HepG2 (cell line): ENCODE results near the gene FNDC3B. TPM values are rescaled to one million over a fixed set of nuclear protein-coding genes. Genes with fewer than 3 reads are reported as not detected.

Experiments used
- ATAC-seq: fragments of 200-7000 bp; cut with Tn5 transposase; 3 replicates; pipeline ENCODE4 v1.9.1; 2020; ENCODE audit warnings: mild to moderate bottlenecking, moderate library complexity
- BruUV-seq: library from RNA; stranded (reverse); fragments of 400-500 nt; replicated peaks from 2 replicates; lab custom pipeline; 2021; lab: Mats Ljungman, UMichigan
- CTCF ChIA-PET: fragments of 300-600 bp; formaldehyde crosslinking; extraction: SDS; loops from one replicate; lab custom pipeline; 2021; ENCODE audit warnings: low total read pairs, inconsistent platforms, low intra/inter-chr PET ratio; lab: Yijun Ruan, JAX
- POLR2A ChIA-PET: fragments of 350-600 bp; sonication (Branson Sonifier 250); formaldehyde crosslinking; loops from one replicate; lab custom pipeline; 2020; ENCODE audit warnings: antibody characterized with exemption, inconsistent platforms; lab: Yijun Ruan, JAX
- DNase-seq: peaks from one replicate; pipeline ENCODE4 v3.0.0-alpha.2; 2015; ENCODE audit warnings: low spot score
- FAIRE-seq: peaks from 3 replicates; lab custom pipeline; 2011; peaks lifted over from hg19 to GRCh38; lab: Jason Lieb, UNC
- H2AFZ ChIP-seq: one replicate; pipeline ENCODE4 v1.6.1; 2011; ENCODE audit warnings: low read length, inconsistent platforms
- H3K27ac ChIP-seq: fragments of 300-600 bp; 3 replicates; pipeline ENCODE4 v1.8.0; 2011; ENCODE audit warnings: mixed run types, mild to moderate bottlenecking, mixed read lengths, low read length, inconsistent platforms; ENCODE audit not compliant: insufficient read depth; ENCODE audit errors: extremely low read length
- H3K27me3 ChIP-seq, 2 experiments: fragments of 200-600 bp in 1 of 2; 2 replicates in 1 of 2; 3 replicates in 1 of 2; pipeline versions ENCODE4 v1.6.0 to v1.8.0; 2011; ENCODE audit warnings: low read length in 2 of 2, mild to moderate bottlenecking in 2 of 2, moderate library complexity in 2 of 2, inconsistent platforms in 1 of 2; ENCODE audit not compliant: insufficient read depth in 2 of 2, control insufficient read depth in 1 of 2
- H3K36me3 ChIP-seq, 2 experiments: fragments of 200-600 bp in 1 of 2; replicated peaks in 1 of 2; 2 replicates in 1 of 2; 3 replicates in 1 of 2; pipeline versions ENCODE4 v1.5.1 to v1.8.0; 2011; ENCODE audit warnings: low read length in 2 of 2, inconsistent platforms in 1 of 2; ENCODE audit not compliant: insufficient read depth in 2 of 2, control insufficient read depth in 1 of 2
- H3K4me1 ChIP-seq: 2 replicates; pipeline ENCODE4 v1.5.1; 2012; ENCODE audit warnings: low read length, inconsistent platforms; ENCODE audit not compliant: insufficient read depth
- H3K4me2 ChIP-seq: 2 replicates; pipeline ENCODE4 v1.6.0; 2011; ENCODE audit warnings: low read depth, low read length, inconsistent platforms
- H3K4me3 ChIP-seq, 3 experiments: fragments of 200-600 bp in 1 of 3; sonication (generic), shearing (Covaris generic) in 1 of 3; replicated peaks in 1 of 3; 2 replicates each; pipeline ENCODE4 v1.5.1; 2011 to 2016; ENCODE audit warnings: low read length in 3 of 3, inconsistent platforms in 2 of 3, low read depth in 2 of 3, mild to moderate bottlenecking in 2 of 3, control low read depth in 1 of 3, mixed read lengths in 1 of 3; ENCODE audit not compliant: insufficient read depth in 1 of 3
- H3K79me2 ChIP-seq: one replicate; pipeline ENCODE4 v1.6.1; 2011; ENCODE audit warnings: low read length, inconsistent platforms; ENCODE audit not compliant: insufficient read depth
- H3K9ac ChIP-seq: 2 replicates; pipeline ENCODE4 v1.6.0; 2011; ENCODE audit warnings: mild to moderate bottlenecking, low read depth, low read length, inconsistent platforms; ENCODE audit not compliant: insufficient read depth
- H3K9me3 ChIP-seq: 2 replicates; pipeline ENCODE4 v1.5.1; 2012; ENCODE audit warnings: mild to moderate bottlenecking, low read length
- H4K20me1 ChIP-seq: 2 replicates; pipeline ENCODE4 v1.6.0; 2011; ENCODE audit warnings: inconsistent platforms, mild to moderate bottlenecking, low read length, moderate library complexity; ENCODE audit not compliant: insufficient read depth
- CBX2 ChIP-seq, 2 experiments: fragments of 200-600 bp in 1 of 2; sonication (generic); formaldehyde crosslinking in 1 of 2; IDR thresholded peaks; 2 replicates each; pipeline versions ENCODE4 v1.7.0 to v1.8.1; 2018 to 2022; ENCODE audit warnings: low read depth in 2 of 2, low read length in 1 of 2, mild to moderate bottlenecking in 1 of 2, missing genetic modification reagents in 1 of 2
- ESRRA ChIP-seq: sonication (generic); formaldehyde crosslinking; IDR thresholded peaks from 2 replicates; pipeline ENCODE4 v1.5.1; 2020; ENCODE audit warnings: mild to moderate bottlenecking, low read depth, missing genetic modification reagents
- GATA4 ChIP-seq: sonication (generic); IDR thresholded peaks from 2 replicates; pipeline ENCODE4 v1.6.1; 2016; ENCODE audit warnings: antibody characterized with exemption, low read depth, borderline replicate concordance
- ZBTB3 ChIP-seq: sonication (generic); formaldehyde crosslinking; IDR thresholded peaks from 2 replicates; pipeline ENCODE4 v1.4.0; 2020; ENCODE audit warnings: low read depth, mild to moderate bottlenecking, moderate library complexity, missing genetic modification reagents, borderline replicate concordance
- ZNF350 ChIP-seq: sonication (generic); formaldehyde crosslinking; IDR thresholded peaks from 2 replicates; pipeline ENCODE4 v1.4.0; 2020; ENCODE audit warnings: mild to moderate bottlenecking, low read depth, missing genetic modification reagents, borderline replicate concordance
- ZNF616 ChIP-seq: sonication (generic); formaldehyde crosslinking; IDR thresholded peaks from 2 replicates; pipeline ENCODE4 v1.5.0; 2020; ENCODE audit warnings: low read depth, mild to moderate bottlenecking, missing genetic modification reagents
- ZNF629 ChIP-seq: sonication (generic); formaldehyde crosslinking; conservative IDR thresholded peaks from 2 replicates; pipeline ENCODE4 v1.5.0; 2020; ENCODE audit warnings: missing genetic modification reagents
- whole genome bisulfite sequencing: methylation state at CpG from one replicate; pipeline ENCODE4 v1.1.6; 2017; ENCODE audit warnings: low lambda C conversion rate; 5-methylcytosine and 5-hydroxymethylcytosine counted together
- in situ Hi-C: cut with HindIII; loops from 2 replicates; pipeline ENCODE4 v1.10.0; 2017; ENCODE audit warnings: low pct_unique_long_range_greater_than_20kb; ENCODE audit not compliant: extremely low pct_ligation_motif_present
- intact Hi-C: fragments of 100-400 bp; cut with micrococcal nuclease; formaldehyde crosslinking; loops from one replicate; pipeline ENCODE4 v1.10.0; 2022; ENCODE audit not compliant: unreplicated experiment
- polyA plus RNA-seq, 8 experiments: library from polyadenylated mRNA; depleted of rRNA in 3 of 8; stranded (reverse) in 7 of 8; unstranded in 1 of 8; fragments of >200 nt; fragmentation: Illumina TruSeq in 4 of 8; extraction: Trizol in 4 of 8; gene quantifications; 2 replicates each; pipeline versions ENCODE4 v1.2.1 to v1.2.3, GENCODE V29; 2011 to 2016; ENCODE audit warnings: low read depth in 4 of 8, missing spikeins in 1 of 8, mixed read lengths in 1 of 8; ENCODE audit not compliant: insufficient read depth in 1 of 8
- total RNA-seq, 5 experiments: library from RNA; depleted of rRNA; stranded (reverse); fragments of >200 nt; fragmentation: Illumina TruSeq; extraction: Trizol; gene quantifications; 2 replicates each; pipeline ENCODE4 v1.2.3, GENCODE V29; 2016; ENCODE audit warnings: low read depth in 1 of 5
- TF ChIP-seq, protein P1 (sequence below): sonication (generic); formaldehyde crosslinking; IDR thresholded peaks from 2 replicates; pipeline ENCODE4 v1.4.0; 2020; ENCODE audit warnings: missing genetic modification reagents, borderline replicate concordance
- TF ChIP-seq, protein P2 (sequence below): sonication (generic); formaldehyde crosslinking; IDR thresholded peaks from 2 replicates; pipeline ENCODE4 v1.5.0; 2020; ENCODE audit warnings: missing genetic modification reagents
- TF ChIP-seq, protein P3 (sequence below): IDR thresholded peaks from 2 replicates; pipeline ENCODE4 v1.4.0; 2020; ENCODE audit warnings: mild to moderate bottlenecking, missing genetic modification reagents

Gene FNDC3B
- total and polyA plus RNA-seq, 2 of the 13 experiments (the other 11 are each of a cell fraction or from before 2014, with no cell fraction given) = 74.8 to 103 TPM

DNA sequence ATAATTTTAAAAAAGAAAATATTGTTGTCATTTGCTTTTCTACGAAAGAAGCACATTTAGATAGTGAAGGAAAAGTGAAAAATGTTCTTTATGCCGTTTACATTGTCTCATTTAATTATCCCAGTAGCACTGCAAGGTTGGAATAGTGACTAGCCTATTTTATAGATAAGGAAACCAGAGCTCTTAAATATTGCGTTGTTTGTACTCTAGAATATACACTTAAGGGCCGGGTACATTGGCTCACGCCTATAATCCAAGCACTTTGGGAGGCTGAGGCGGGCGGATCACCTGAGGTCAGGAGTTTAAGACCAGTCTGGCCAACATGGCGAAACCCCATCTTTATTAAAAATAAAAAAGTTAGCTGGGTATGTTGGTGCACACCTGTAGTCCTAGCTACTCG, 127.5 kb downstream of the FNDC3B start:
- POLR2A ChIA-PET = no interaction called here

More for the DNA sequence above, 127.5 kb downstream of the FNDC3B start:
- ATAC-seq = no peak
- H3K9ac ChIP-seq = no peak overlapping the region
- CTCF ChIA-PET = no interaction called here
- peaks cover 100% of the 10 kb centered on the region for H4K20me1 ChIP-seq
- TF ChIP-seq ZNF350 (CRISPR knock-in tag) = no peak
- TF ChIP-seq, protein P1, sequence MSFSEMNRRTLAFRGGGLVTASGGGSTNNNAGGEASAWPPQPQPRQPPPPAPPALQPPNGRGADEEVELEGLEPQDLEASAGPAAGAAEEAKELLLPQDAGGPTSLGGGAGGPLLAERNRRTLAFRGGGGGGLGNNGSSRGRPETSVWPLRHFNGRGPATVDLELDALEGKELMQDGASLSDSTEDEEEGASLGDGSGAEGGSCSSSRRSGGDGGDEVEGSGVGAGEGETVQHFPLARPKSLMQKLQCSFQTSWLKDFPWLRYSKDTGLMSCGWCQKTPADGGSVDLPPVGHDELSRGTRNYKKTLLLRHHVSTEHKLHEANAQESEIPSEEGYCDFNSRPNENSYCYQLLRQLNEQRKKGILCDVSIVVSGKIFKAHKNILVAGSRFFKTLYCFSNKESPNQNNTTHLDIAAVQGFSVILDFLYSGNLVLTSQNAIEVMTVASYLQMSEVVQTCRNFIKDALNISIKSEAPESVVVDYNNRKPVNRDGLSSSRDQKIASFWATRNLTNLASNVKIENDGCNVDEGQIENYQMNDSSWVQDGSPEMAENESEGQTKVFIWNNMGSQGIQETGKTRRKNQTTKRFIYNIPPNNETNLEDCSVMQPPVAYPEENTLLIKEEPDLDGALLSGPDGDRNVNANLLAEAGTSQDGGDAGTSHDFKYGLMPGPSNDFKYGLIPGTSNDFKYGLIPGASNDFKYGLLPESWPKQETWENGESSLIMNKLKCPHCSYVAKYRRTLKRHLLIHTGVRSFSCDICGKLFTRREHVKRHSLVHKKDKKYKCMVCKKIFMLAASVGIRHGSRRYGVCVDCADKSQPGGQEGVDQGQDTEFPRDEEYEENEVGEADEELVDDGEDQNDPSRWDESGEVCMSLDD (CRISPR knock-in tag) = no peak
- no peak for TF ChIP-seq ZNF616 (CRISPR knock-in tag)
- TF ChIP-seq, protein P2, sequence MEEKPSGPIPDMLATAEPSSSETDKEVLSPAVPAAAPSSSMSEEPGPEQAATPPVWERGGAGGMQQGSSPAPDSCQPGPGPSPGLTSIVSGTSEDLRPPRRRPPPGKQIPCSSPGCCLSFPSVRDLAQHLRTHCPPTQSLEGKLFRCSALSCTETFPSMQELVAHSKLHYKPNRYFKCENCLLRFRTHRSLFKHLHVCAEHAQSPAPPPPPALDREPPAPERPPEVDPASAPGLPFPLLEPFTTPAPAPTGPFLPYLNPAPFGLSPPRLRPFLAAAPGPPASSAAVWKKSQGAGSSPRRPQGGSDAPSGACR (CRISPR knock-in tag) = no peak
- TF ChIP-seq, protein P3, sequence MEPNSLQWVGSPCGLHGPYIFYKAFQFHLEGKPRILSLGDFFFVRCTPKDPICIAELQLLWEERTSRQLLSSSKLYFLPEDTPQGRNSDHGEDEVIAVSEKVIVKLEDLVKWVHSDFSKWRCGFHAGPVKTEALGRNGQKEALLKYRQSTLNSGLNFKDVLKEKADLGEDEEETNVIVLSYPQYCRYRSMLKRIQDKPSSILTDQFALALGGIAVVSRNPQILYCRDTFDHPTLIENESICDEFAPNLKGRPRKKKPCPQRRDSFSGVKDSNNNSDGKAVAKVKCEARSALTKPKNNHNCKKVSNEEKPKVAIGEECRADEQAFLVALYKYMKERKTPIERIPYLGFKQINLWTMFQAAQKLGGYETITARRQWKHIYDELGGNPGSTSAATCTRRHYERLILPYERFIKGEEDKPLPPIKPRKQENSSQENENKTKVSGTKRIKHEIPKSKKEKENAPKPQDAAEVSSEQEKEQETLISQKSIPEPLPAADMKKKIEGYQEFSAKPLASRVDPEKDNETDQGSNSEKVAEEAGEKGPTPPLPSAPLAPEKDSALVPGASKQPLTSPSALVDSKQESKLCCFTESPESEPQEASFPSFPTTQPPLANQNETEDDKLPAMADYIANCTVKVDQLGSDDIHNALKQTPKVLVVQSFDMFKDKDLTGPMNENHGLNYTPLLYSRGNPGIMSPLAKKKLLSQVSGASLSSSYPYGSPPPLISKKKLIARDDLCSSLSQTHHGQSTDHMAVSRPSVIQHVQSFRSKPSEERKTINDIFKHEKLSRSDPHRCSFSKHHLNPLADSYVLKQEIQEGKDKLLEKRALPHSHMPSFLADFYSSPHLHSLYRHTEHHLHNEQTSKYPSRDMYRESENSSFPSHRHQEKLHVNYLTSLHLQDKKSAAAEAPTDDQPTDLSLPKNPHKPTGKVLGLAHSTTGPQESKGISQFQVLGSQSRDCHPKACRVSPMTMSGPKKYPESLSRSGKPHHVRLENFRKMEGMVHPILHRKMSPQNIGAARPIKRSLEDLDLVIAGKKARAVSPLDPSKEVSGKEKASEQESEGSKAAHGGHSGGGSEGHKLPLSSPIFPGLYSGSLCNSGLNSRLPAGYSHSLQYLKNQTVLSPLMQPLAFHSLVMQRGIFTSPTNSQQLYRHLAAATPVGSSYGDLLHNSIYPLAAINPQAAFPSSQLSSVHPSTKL (CRISPR knock-in tag) = no peak
- no peak for TF ChIP-seq GATA4
- no peak for TF ChIP-seq ZBTB3 (CRISPR knock-in tag)
- TF ChIP-seq CBX2 (IDR thresholded peaks at IDR 0.05; ENCODE audit: low read depth, low read length) = no peak
- TF ChIP-seq CBX2 (CRISPR knock-in tag; IDR thresholded peaks at IDR 0.05; ENCODE audit: low read depth) = no peak
- TF ChIP-seq ESRRA (CRISPR knock-in tag) = no peak
- no peak for TF ChIP-seq ZNF629 (CRISPR knock-in tag)
- TF ChIP-seq, all 625 proteins: peak for 0
- H3K4me3 ChIP-seq = no peak overlapping the region
- no peak overlapping the region for H2AFZ ChIP-seq
- no peak for DNase-seq
- H3K27me3 ChIP-seq = no peaks in the 10 kb centered on the region
- no peak for FAIRE-seq
- intact Hi-C loops = no loop called here
- no peaks in the 10 kb centered on the region for H3K9me3 ChIP-seq
- no TSS peak for BruUV-seq
- peaks cover 98% of the 10 kb centered on the region for H3K79me2 ChIP-seq
- in situ Hi-C loops = no loop called here
- H3K36me3 ChIP-seq = peaks cover 15 to 47% of the 10 kb centered on the region in 2 experiments
- H3K4me1 ChIP-seq = peaks cover 90% of the 10 kb centered on the region
- no peak overlapping the region for H3K4me2 ChIP-seq
- no peak overlapping the region for H3K27ac ChIP-seq
- 98% methylated on average over 9 of the region's 9 CpGs for whole genome bisulfite sequencing
